ENCODE measurements around the gene ITGAV.

DNA sequence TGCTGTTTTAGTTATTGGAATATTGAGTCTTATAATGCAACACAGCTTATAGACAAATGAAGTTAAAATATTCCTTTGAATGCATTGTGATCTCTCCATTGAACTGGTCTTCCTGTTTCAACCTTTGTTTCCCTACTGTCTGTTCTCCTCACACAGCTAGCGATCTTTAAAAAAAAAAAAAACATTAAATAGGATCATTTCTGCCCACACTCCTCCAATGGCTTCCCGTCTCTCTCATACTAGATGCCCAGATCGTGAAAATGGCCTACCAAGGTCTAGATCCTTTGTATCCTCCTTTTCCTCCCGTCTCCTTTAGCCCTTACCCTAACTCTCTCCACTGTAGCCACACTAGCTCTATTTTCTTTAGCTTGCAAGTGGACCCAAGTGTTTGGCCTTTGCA, 106.4 kb downstream of the ITGAV start:
- TF ChIP-seq, protein P1, sequence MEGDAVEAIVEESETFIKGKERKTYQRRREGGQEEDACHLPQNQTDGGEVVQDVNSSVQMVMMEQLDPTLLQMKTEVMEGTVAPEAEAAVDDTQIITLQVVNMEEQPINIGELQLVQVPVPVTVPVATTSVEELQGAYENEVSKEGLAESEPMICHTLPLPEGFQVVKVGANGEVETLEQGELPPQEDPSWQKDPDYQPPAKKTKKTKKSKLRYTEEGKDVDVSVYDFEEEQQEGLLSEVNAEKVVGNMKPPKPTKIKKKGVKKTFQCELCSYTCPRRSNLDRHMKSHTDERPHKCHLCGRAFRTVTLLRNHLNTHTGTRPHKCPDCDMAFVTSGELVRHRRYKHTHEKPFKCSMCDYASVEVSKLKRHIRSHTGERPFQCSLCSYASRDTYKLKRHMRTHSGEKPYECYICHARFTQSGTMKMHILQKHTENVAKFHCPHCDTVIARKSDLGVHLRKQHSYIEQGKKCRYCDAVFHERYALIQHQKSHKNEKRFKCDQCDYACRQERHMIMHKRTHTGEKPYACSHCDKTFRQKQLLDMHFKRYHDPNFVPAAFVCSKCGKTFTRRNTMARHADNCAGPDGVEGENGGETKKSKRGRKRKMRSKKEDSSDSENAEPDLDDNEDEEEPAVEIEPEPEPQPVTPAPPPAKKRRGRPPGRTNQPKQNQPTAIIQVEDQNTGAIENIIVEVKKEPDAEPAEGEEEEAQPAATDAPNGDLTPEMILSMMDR (IDR thresholded peaks at IDR 0.05), result no peak
- no peak for TF ChIP-seq POLR2A (IDR thresholded peaks at IDR 0.05)

All from sigmoid colon (tissue), 3 donors.